ENCODE data around the gene ELMO1. TPM values are rescaled to one million over a fixed set of nuclear protein-coding genes. Genes with fewer than 3 reads are reported as not detected.

The ELMO1 gene
- total and polyA plus RNA-seq, 4 donors = 6.7 to 51.5 (median 14.8) TPM

GRCh38 chr7:36825501-36825900 is 623.2 kb downstream of the ELMO1 start:
- 89% methylated on average over 4 of the region's 4 CpGs for WGBS
- Histone ChIP-seq H3K9me3 (ENCODE audit: control insufficient read depth in 4 of 4, low read length in 3 of 4) (no peaks in the 10 kb centered on the region), H3K36me3 (ENCODE audit: control insufficient read depth in 4 of 4, insufficient read depth in 3 of 4, low read depth in 1 of 4, low read length in 3 of 4) (no peaks in the 10 kb centered on the region), H3K27me3 (ENCODE audit: control insufficient read depth in 4 of 4, insufficient read depth in 4 of 4, low read length in 3 of 4) (no peaks in the 10 kb centered on the region), H3K4me1 (ENCODE audit: control insufficient read depth in 4 of 4, insufficient read depth in 4 of 4, low read length in 3 of 4) (peaks cover 0 to 3% (median 1%) of the 10 kb centered on the region in 4 donors), H3K9ac (ENCODE audit: low read depth in 1 of 2, low read length in 2 of 2) (no peak overlapping the region), H3K27ac (ENCODE audit: low read depth in 1 of 2, low read length in 2 of 2) (no peak overlapping the region), H3K4me3 (ENCODE audit: low read depth in 1 of 3, low read length in 3 of 3) (no peak overlapping the region)
- DNase-seq (ENCODE audit: low spot score) = no peak
- TF ChIP-seq HNF4A (conservative IDR thresholded peaks at IDR 0.05) (no peak), RAD21 (IDR thresholded peaks at IDR 0.05) (no peak), REST (IDR thresholded peaks at IDR 0.05) (no peak), FOXA2 (IDR thresholded peaks at IDR 0.05) (no peak), CTCF (IDR thresholded peaks at IDR 0.05; ENCODE audit: low read depth, low read length, missing input control) (no peak), ZBTB33 (IDR thresholded peaks at IDR 0.05) (no peak), FOXA1 (IDR thresholded peaks at IDR 0.05) (no peak), MAX (IDR thresholded peaks at IDR 0.05) (no peak), ATF3 (IDR thresholded peaks at IDR 0.05) (no peak), EGR1 (IDR thresholded peaks at IDR 0.05; ENCODE audit: low read depth in 2 of 2) (no peak), JUND (IDR thresholded peaks at IDR 0.05) (no peak), GABPA (IDR thresholded peaks at IDR 0.05 in 1 of 2, conservative IDR thresholded peaks at IDR 0.05 in 1 of 2) (no peak), SP1 (IDR thresholded peaks at IDR 0.05) (no peak), RXRA (IDR thresholded peaks at IDR 0.05) (no peak)

GRCh38 chr7:36823353-36823752 is 625.3 kb downstream of the ELMO1 start:
- Histone ChIP-seq H3K4me1 (ENCODE audit: control insufficient read depth in 4 of 4, insufficient read depth in 4 of 4, low read length in 3 of 4) (peaks cover 0 to 4% (median 1%) of the 10 kb centered on the region in 4 donors), H3K9ac (ENCODE audit: low read depth in 1 of 2, low read length in 2 of 2) (no peak overlapping the region), H3K9me3 (ENCODE audit: control insufficient read depth in 4 of 4, low read length in 3 of 4) (no peaks in the 10 kb centered on the region), H3K27me3 (ENCODE audit: control insufficient read depth in 4 of 4, insufficient read depth in 4 of 4, low read length in 3 of 4) (no peaks in the 10 kb centered on the region), H3K36me3 (ENCODE audit: control insufficient read depth in 4 of 4, insufficient read depth in 3 of 4, low read depth in 1 of 4, low read length in 3 of 4) (no peaks in the 10 kb centered on the region), H3K27ac (ENCODE audit: low read depth in 1 of 2, low read length in 2 of 2) (no peak overlapping the region), H3K4me3 (ENCODE audit: low read depth in 1 of 3, low read length in 3 of 3) (no peak overlapping the region)
- 98% methylated on average over 9 of the region's 9 CpGs for WGBS
- no peak for DNase-seq (ENCODE audit: low spot score)
- TF ChIP-seq REST (IDR thresholded peaks at IDR 0.05) = no peak
- TF ChIP-seq MAX (IDR thresholded peaks at IDR 0.05) = no peak
- no peak for TF ChIP-seq ZBTB33 (IDR thresholded peaks at IDR 0.05)
- no peak for TF ChIP-seq TAF1 (conservative IDR thresholded peaks at IDR 0.05)
- TF ChIP-seq CTCF (IDR thresholded peaks at IDR 0.05; ENCODE audit: low read depth, low read length, missing input control) = no peak

Measured in liver (tissue), 9 donors.